NCI-H2107 (cell line): ENCODE data around the gene RNASE4.
"Not testable (repeated sequence)": the region's sequence is repeated elsewhere in the genome, so short reads cannot be mapped to it uniquely, and the experiment has no call there.

Experiments used
- DNase-seq: peaks from one replicate; lab custom pipeline; 2025; lab: John Stamatoyannopoulos, UW

RNASE4 gene

GRCh38 chr14:20698934-20699333, 14.6 kb downstream of the RNASE4 start:
- DNase-seq: no peak

- no peak for DNase-seq
Observed at GRCh38 chr14:20699931-20700330, 15.6 kb downstream of the RNASE4 start.

GRCh38 chr14:20700965-20701364, 16.6 kb downstream of the RNASE4 start:
- not testable (repeated sequence) for DNase-seq

- no peak for DNase-seq
Observed at GRCh38 chr14:20706657-20707355, 22.4 kb downstream of the RNASE4 start.

- no peak for DNase-seq
Observed at GRCh38 chr14:20707622-20708021, 23.3 kb downstream of the RNASE4 start.

GRCh38 chr14:20711261-20711660, 26.9 kb downstream of the RNASE4 start:
- DNase-seq: no peak

- no peak for DNase-seq
Observed at GRCh38 chr14:20711685-20712084, 27.3 kb downstream of the RNASE4 start.

- no peak for DNase-seq
Observed at GRCh38 chr14:20712904-20713303, 28.5 kb downstream of the RNASE4 start.

- DNase-seq: no peak
Observed at GRCh38 chr14:20714593-20715250, 30.4 kb downstream of the RNASE4 start.

- DNase-seq: no peak
Observed at GRCh38 chr14:20719777-20720176, 35.4 kb downstream of the RNASE4 start.

- DNase-seq: no peak
Observed at GRCh38 chr14:20720741-20721140, 36.4 kb downstream of the RNASE4 start.

- DNase-seq: no peak
Observed at GRCh38 chr14:20722016-20722415, 37.7 kb downstream of the RNASE4 start.

- DNase-seq: no peak
Observed at GRCh38 chr14:20723488-20723887, 39.1 kb downstream of the RNASE4 start.

- not testable (repeated sequence) for DNase-seq
Observed at GRCh38 chr14:20726121-20726520, 41.8 kb downstream of the RNASE4 start.

- DNase-seq: no peak
Observed at GRCh38 chr14:20726531-20726930, 42.2 kb downstream of the RNASE4 start.

GRCh38 chr14:20730891-20731290, 46.5 kb downstream of the RNASE4 start:
- DNase-seq: no peak

- no peak for DNase-seq
Observed at GRCh38 chr14:20732477-20732876, 48.1 kb downstream of the RNASE4 start.

GRCh38 chr14:20732979-20733635, 48.7 kb downstream of the RNASE4 start:
- DNase-seq: no peak

GRCh38 chr14:20733684-20734429, 49.5 kb downstream of the RNASE4 start:
- no peak for DNase-seq

- DNase-seq: no peak
Observed at GRCh38 chr14:20734430-20734806, 50.1 kb downstream of the RNASE4 start.

GRCh38 chr14:20738292-20738691, 53.9 kb downstream of the RNASE4 start:
- not testable (repeated sequence) for DNase-seq

GRCh38 chr14:20742132-20742531, 57.8 kb downstream of the RNASE4 start:
- DNase-seq: no peak

GRCh38 chr14:20743556-20743955, 59.2 kb downstream of the RNASE4 start:
- no peak for DNase-seq
